GM13977 (cell line): Measurements from ENCODE around the gene IRF3.
A peak's percentile ranks its signal among the peaks of the same experiment; 100 is the strongest.

Source experiments
- DNase-seq: peaks from one replicate; pipeline ENCODE4 v3.0.0; 2012; ENCODE audit warnings: low spot score
- CTCF ChIP-seq: IDR thresholded peaks from 2 replicates; pipeline ENCODE4 v1.5.1; 2012; ENCODE audit warnings: mild to moderate bottlenecking, control low read depth; ENCODE audit not compliant: insufficient read depth; ENCODE audit errors: extremely low read depth, missing control alignments
- in situ Hi-C: fragments of 300-500 bp; cut with MboI; formaldehyde crosslinking; loops from one replicate; pipeline ENCODE4 v1.12.0; 2022; ENCODE audit warnings: low sequenced_read_pairs, low pct_unique_long_range_greater_than_20kb, mixed read lengths, inconsistent platforms; ENCODE audit not compliant: unreplicated experiment

The IRF3 gene

GRCh38 chr19:49655570-49656455, 9.8 kb downstream of the IRF3 start:
- no peak for DNase-seq
- in situ Hi-C loops = no loop called here
- TF ChIP-seq CTCF = no peak

GRCh38 chr19:49654581-49654980, 11.1 kb downstream of the IRF3 start:
- in situ Hi-C loops = no loop called here
- no peak for TF ChIP-seq CTCF
- no peak for DNase-seq

- peak; percentile 23 for DNase-seq
- no peak for TF ChIP-seq CTCF
- in situ Hi-C loops = no loop called here
Measured at GRCh38 chr19:49653466-49653806, 12.2 kb downstream of the IRF3 start.

GRCh38 chr19:49652551-49653465, 12.8 kb downstream of the IRF3 start:
- no peak for TF ChIP-seq CTCF
- in situ Hi-C loops = no loop called here
- peak; percentile 33 for DNase-seq

- in situ Hi-C loops = no loop called here
Measured at GRCh38 chr19:49651820-49652550, 13.7 kb downstream of the IRF3 start.

More at GRCh38 chr19:49651820-49652550, 13.7 kb downstream of the IRF3 start:
- no peak for TF ChIP-seq CTCF
- DNase-seq = no peak
